ENCODE results near the gene EXOC6B.

The EXOC6B gene

GRCh38 chr2:72198532-72199241 lies 627.1 kb downstream of the EXOC6B start:
- no peak for DNase-seq

- no peak for DNase-seq
These were observed 632.1 kb downstream of the EXOC6B start for GRCh38 chr2:72193723-72194122.

GRCh38 chr2:72191441-72191840 lies 634.4 kb downstream of the EXOC6B start:
- no peak for DNase-seq

- no peak for DNase-seq
These were observed 640.6 kb downstream of the EXOC6B start for GRCh38 chr2:72185206-72185605.

- DNase-seq, result no peak
These were observed 642.4 kb downstream of the EXOC6B start for GRCh38 chr2:72183466-72183865.

- no peak for DNase-seq
These were observed 642.8 kb downstream of the EXOC6B start for GRCh38 chr2:72183016-72183415.

GRCh38 chr2:72182547-72182946 lies 643.3 kb downstream of the EXOC6B start:
- DNase-seq, result no peak

- DNase-seq, result no peak
These were observed 644.2 kb downstream of the EXOC6B start for GRCh38 chr2:72181616-72182015.

GRCh38 chr2:72180351-72180750 lies 645.5 kb downstream of the EXOC6B start:
- no peak for DNase-seq

- no peak for DNase-seq
These were observed 647.3 kb downstream of the EXOC6B start for GRCh38 chr2:72178551-72178950.

- no peak for DNase-seq
These were observed 649.6 kb downstream of the EXOC6B start for GRCh38 chr2:72176281-72176680.

- no peak for DNase-seq
These were observed 650.2 kb downstream of the EXOC6B start for GRCh38 chr2:72175636-72176035.

GRCh38 chr2:72173640-72174321 lies 652.1 kb downstream of the EXOC6B start:
- no peak for DNase-seq

GRCh38 chr2:72172478-72172877 lies 653.4 kb downstream of the EXOC6B start:
- no peak for DNase-seq

- no peak for DNase-seq
These were observed 659.6 kb downstream of the EXOC6B start for GRCh38 chr2:72166279-72166678.

- DNase-seq, result no peak
These were observed 660.0 kb downstream of the EXOC6B start for GRCh38 chr2:72165792-72166191.

- no peak for DNase-seq
These were observed 663.3 kb downstream of the EXOC6B start for GRCh38 chr2:72162574-72162973.

GRCh38 chr2:72159211-72159993 lies 666.4 kb downstream of the EXOC6B start:
- no peak for DNase-seq

- no peak for DNase-seq
These were observed 667.7 kb downstream of the EXOC6B start for GRCh38 chr2:72157871-72158771.

- no peak for DNase-seq
These were observed 669.0 kb downstream of the EXOC6B start for GRCh38 chr2:72156872-72157271.

- no peak for DNase-seq
These were observed 670.1 kb downstream of the EXOC6B start for GRCh38 chr2:72155737-72156136.

GRCh38 chr2:72155151-72155550 lies 670.7 kb downstream of the EXOC6B start:
- DNase-seq, result no peak
